IMR-90 (cell line): Measurements from ENCODE around the gene ACAN. TPM values are rescaled to one million over a fixed set of nuclear protein-coding genes. Genes with fewer than 3 reads are reported as not detected.

Experiments used
- ATAC-seq: fragments of 200-7000 bp; cut with Tn5 transposase; 2 replicates; pipeline ENCODE4 v1.9.1; 2020; ENCODE audit warnings: low read depth, mild to moderate bottlenecking, moderate library complexity
- BruUV-seq: library from RNA; stranded (reverse); fragments of 400-500 nt; replicated peaks from 2 replicates; lab custom pipeline; 2021; lab: Mats Ljungman, UMichigan
- CTCF ChIA-PET: fragments of 300-600 bp; formaldehyde crosslinking; extraction: SDS; loops from one replicate; lab custom pipeline; 2021; ENCODE audit warnings: antibody characterized with exemption; lab: Yijun Ruan, JAX
- POLR2A ChIA-PET: fragments of 300-600 bp; sonication (Branson Sonifier 250); formaldehyde crosslinking; loops from one replicate; lab custom pipeline; 2022; ENCODE audit warnings: antibody characterized with exemption; ENCODE audit not compliant: unreplicated experiment; lab: Charles Lee
- DNase-seq: peaks from one replicate; pipeline ENCODE4 v3.0.0; 2013
- H2AFZ ChIP-seq: replicated peaks from 2 replicates; pipeline ENCODE3; 2013; ENCODE audit warnings: low read length, mild to moderate bottlenecking; ENCODE audit not compliant: poor library complexity
- H2AK5ac ChIP-seq: 2 replicates; pipeline ENCODE4 v1.6.1; 2013; ENCODE audit warnings: low read depth, low read length, inconsistent platforms
- H2AK9ac ChIP-seq: replicated peaks from 2 replicates; pipeline ENCODE3; 2013; ENCODE audit warnings: mild to moderate bottlenecking, low read depth, low read length, moderate library complexity; ENCODE audit not compliant: poor library complexity
- H2BK120ac ChIP-seq: 2 replicates; pipeline ENCODE4 v1.6.1; 2013; ENCODE audit warnings: low read depth, low read length, inconsistent platforms
- H2BK15ac ChIP-seq: 3 replicates; pipeline ENCODE4 v1.6.1; 2013; ENCODE audit warnings: low read depth, low read length, inconsistent platforms
- H2BK20ac ChIP-seq: 2 replicates; pipeline ENCODE4 v1.6.1; 2013; ENCODE audit warnings: low read depth, mild to moderate bottlenecking, inconsistent platforms, low read length, moderate library complexity
- H2BK5ac ChIP-seq: 2 replicates; pipeline ENCODE4 v1.6.1; 2013; ENCODE audit warnings: mild to moderate bottlenecking, low read depth, low read length, inconsistent platforms; ENCODE audit not compliant: poor library complexity, severe bottlenecking
- H3K14ac ChIP-seq: replicated peaks from 2 replicates; pipeline ENCODE4 v1.6.1; 2013; ENCODE audit warnings: low read depth, low read length, inconsistent platforms
- H3K18ac ChIP-seq: 2 replicates; pipeline ENCODE4 v1.6.1; 2013; ENCODE audit warnings: low read depth, low read length, control low read depth
- H3K23ac ChIP-seq: 2 replicates; pipeline ENCODE4 v1.6.1; 2013; ENCODE audit warnings: low read depth, low read length, inconsistent platforms
- H3K27ac ChIP-seq: 2 replicates; pipeline ENCODE4 v1.5.1; 2013; ENCODE audit warnings: mild to moderate bottlenecking, control low read depth, low read length; ENCODE audit not compliant: insufficient read depth
- H3K27me3 ChIP-seq: 2 replicates; pipeline ENCODE4 v1.6.1; 2013; ENCODE audit warnings: low read length; ENCODE audit not compliant: control insufficient read depth, insufficient read depth
- H3K36me3 ChIP-seq: 2 replicates; pipeline ENCODE4 v1.6.1; 2013; ENCODE audit warnings: low read length, mixed read lengths; ENCODE audit not compliant: control insufficient read depth, insufficient read depth
- H3K4ac ChIP-seq: 2 replicates; pipeline ENCODE4 v1.6.1; 2013; ENCODE audit warnings: low read depth, low read length, inconsistent platforms
- H3K4me1 ChIP-seq: 2 replicates; pipeline ENCODE4 v1.6.1; 2013; ENCODE audit warnings: low read length, mixed read lengths; ENCODE audit not compliant: control insufficient read depth, insufficient read depth
- H3K4me2 ChIP-seq: 2 replicates; pipeline ENCODE4 v1.6.1; 2013; ENCODE audit warnings: low read depth, mild to moderate bottlenecking, control low read depth, low read length, moderate library complexity
- H3K4me3 ChIP-seq: 2 replicates; pipeline ENCODE4 v1.5.1; 2013; ENCODE audit warnings: low read depth, mild to moderate bottlenecking, control low read depth, low read length, moderate library complexity; ENCODE audit not compliant: insufficient read depth
- H3K56ac ChIP-seq: 2 replicates; pipeline ENCODE4 v1.6.1; 2013; ENCODE audit warnings: low read length, inconsistent platforms; ENCODE audit not compliant: insufficient read depth; ENCODE audit errors: extremely low read depth
- H3K79me1 ChIP-seq, 2 experiments: 2 replicates each; pipeline ENCODE4 v1.6.1; 2013; ENCODE audit warnings: low read length in 2 of 2, inconsistent platforms in 1 of 2, low read depth in 1 of 2
- H3K9ac ChIP-seq: 2 replicates; pipeline ENCODE4 v1.6.1; 2013; ENCODE audit warnings: low read depth, low read length, control low read depth
- H3K9me1 ChIP-seq: 2 replicates; pipeline ENCODE4 v1.6.1; 2013; ENCODE audit warnings: low read length, inconsistent platforms; ENCODE audit not compliant: insufficient read depth
- H3K9me3 ChIP-seq: 2 replicates; pipeline ENCODE4 v1.6.1; 2013; ENCODE audit warnings: low read length; ENCODE audit not compliant: control insufficient read depth, insufficient read depth
- H4K20me1 ChIP-seq: 2 replicates; pipeline ENCODE4 v1.6.1; 2013; ENCODE audit warnings: low read length, inconsistent platforms; ENCODE audit not compliant: insufficient read depth
- H4K5ac ChIP-seq: 2 replicates; pipeline ENCODE4 v1.6.1; 2013; ENCODE audit warnings: mild to moderate bottlenecking, low read depth, low read length, control low read depth
- H4K8ac ChIP-seq, 2 experiments: 2 replicates each; pipeline ENCODE4 v1.6.1; 2013; ENCODE audit warnings: low read depth in 2 of 2, low read length in 2 of 2, control low read depth in 1 of 2, inconsistent platforms in 1 of 2
- H4K91ac ChIP-seq: 2 replicates; pipeline ENCODE4 v1.6.1; 2013; ENCODE audit warnings: low read depth, low read length, inconsistent platforms; ENCODE audit not compliant: insufficient read depth
- BHLHE40 ChIP-seq: fragments of 150-350 bp; IDR thresholded peaks from 2 replicates; pipeline ENCODE4 v1.6.1; 2016; ENCODE audit warnings: mild to moderate bottlenecking, low read depth, low read length
- CEBPB ChIP-seq: IDR thresholded peaks from 2 replicates; pipeline ENCODE4 v1.6.1; 2012; ENCODE audit warnings: low read depth, low read length, improper control_type of control experiment
- CHD1 ChIP-seq: IDR thresholded peaks from 2 replicates; pipeline ENCODE4 v1.6.1; 2012; ENCODE audit warnings: low read depth, low read length, improper control_type of control experiment
- ELK1 ChIP-seq: fragments of 150-350 bp; IDR thresholded peaks from 2 replicates; pipeline ENCODE4 v1.6.1; 2016; ENCODE audit warnings: low read depth, mild to moderate bottlenecking, low read length, moderate library complexity, borderline replicate concordance
- FOS ChIP-seq: fragments of 150-350 bp; IDR thresholded peaks from 2 replicates; pipeline ENCODE4 v1.6.1; 2016; ENCODE audit warnings: low read depth, low read length
- MAZ ChIP-seq: IDR thresholded peaks from 2 replicates; pipeline ENCODE4 v1.6.1; 2012; ENCODE audit warnings: low read depth, mild to moderate bottlenecking, low read length, improper control_type of control experiment, moderate library complexity, borderline replicate concordance
- MXI1 ChIP-seq: IDR thresholded peaks from 2 replicates; pipeline ENCODE4 v1.6.1; 2012; ENCODE audit warnings: low read depth, mild to moderate bottlenecking, low read length, moderate library complexity, borderline replicate concordance
- NFE2L2 ChIP-seq: fragments of 150-350 bp; IDR thresholded peaks from 2 replicates; pipeline ENCODE4 v1.6.1; 2016; ENCODE audit warnings: low read depth, mild to moderate bottlenecking, low read length
- POLR2A ChIP-seq: IDR thresholded peaks from 2 replicates; pipeline ENCODE4 v1.6.1; 2012; ENCODE audit warnings: mild to moderate bottlenecking, low read depth, low read length
- RAD21 ChIP-seq: IDR thresholded peaks from 2 replicates; pipeline ENCODE4 v1.6.1; 2012; ENCODE audit warnings: low read length, improper control_type of control experiment
- RCOR1 ChIP-seq: IDR thresholded peaks from 2 replicates; pipeline ENCODE4 v1.6.1; 2012; ENCODE audit warnings: mild to moderate bottlenecking, low read length, improper control_type of control experiment; ENCODE audit not compliant: insufficient replicate concordance
- RFX5 ChIP-seq: IDR thresholded peaks from 2 replicates; pipeline ENCODE4 v1.8.0; 2012; ENCODE audit warnings: low read depth, mild to moderate bottlenecking, low read length, moderate library complexity
- SMC3 ChIP-seq: fragments of 150-350 bp; IDR thresholded peaks from 2 replicates; pipeline ENCODE4 v1.6.1; 2016; ENCODE audit warnings: low read depth, mild to moderate bottlenecking, antibody characterized with exemption, low read length, moderate library complexity
- USF2 ChIP-seq: fragments of 150-350 bp; IDR thresholded peaks from 2 replicates; pipeline ENCODE4 v1.6.1; 2017; ENCODE audit warnings: mild to moderate bottlenecking, antibody characterized with exemption, low read length, low read depth
- WGBS, 2 experiments: methylation state at CpG; one replicate each; pipeline versions ENCODE4 v1.1.5 to v1.1.7; 2013; ENCODE audit warnings: missing lambda C conversion rate in 2 of 2; ENCODE audit not compliant: insufficient read length in 1 of 2; ENCODE audit errors: extremely low coverage in 2 of 2; 5-methylcytosine and 5-hydroxymethylcytosine counted together
- dilution Hi-C: fragments of 300-500 bp; cut with HindIII; formaldehyde crosslinking; loops from one replicate; pipeline ENCODE4 v1.14.3; 2018; ENCODE audit warnings: low sequenced_read_pairs; ENCODE audit not compliant: unreplicated experiment
- in situ Hi-C: fragments of 300-500 bp; cut with MboI; formaldehyde crosslinking; loops from 3 replicates; pipeline ENCODE4 v1.14.3; 2019; ENCODE audit warnings: low sequenced_read_pairs, inconsistent platforms, mixed read lengths
- intact Hi-C: fragments of 100-400 bp; cut with micrococcal nuclease; formaldehyde crosslinking; loops from 2 replicates; pipeline ENCODE4 v1.10.0; 2022
- polyA plus RNA-seq, 3 experiments: library from polyadenylated mRNA; depleted of rRNA; stranded (reverse); fragments of >200 nt; gene quantifications; 2 replicates each; pipeline ENCODE4 v1.2.3, GENCODE V29; 2012; ENCODE audit warnings: low replicate concordance in 1 of 3
- total RNA-seq: library from RNA; depleted of rRNA; stranded (reverse); fragments of >200 nt; gene quantifications from 2 replicates; pipeline ENCODE4 v1.2.3, GENCODE V29; 2012

ACAN gene
- total and polyA plus RNA-seq, 2 of the 4 experiments (the other 2 are of a cell fraction), result 0.54 to 0.96 TPM

DNA sequence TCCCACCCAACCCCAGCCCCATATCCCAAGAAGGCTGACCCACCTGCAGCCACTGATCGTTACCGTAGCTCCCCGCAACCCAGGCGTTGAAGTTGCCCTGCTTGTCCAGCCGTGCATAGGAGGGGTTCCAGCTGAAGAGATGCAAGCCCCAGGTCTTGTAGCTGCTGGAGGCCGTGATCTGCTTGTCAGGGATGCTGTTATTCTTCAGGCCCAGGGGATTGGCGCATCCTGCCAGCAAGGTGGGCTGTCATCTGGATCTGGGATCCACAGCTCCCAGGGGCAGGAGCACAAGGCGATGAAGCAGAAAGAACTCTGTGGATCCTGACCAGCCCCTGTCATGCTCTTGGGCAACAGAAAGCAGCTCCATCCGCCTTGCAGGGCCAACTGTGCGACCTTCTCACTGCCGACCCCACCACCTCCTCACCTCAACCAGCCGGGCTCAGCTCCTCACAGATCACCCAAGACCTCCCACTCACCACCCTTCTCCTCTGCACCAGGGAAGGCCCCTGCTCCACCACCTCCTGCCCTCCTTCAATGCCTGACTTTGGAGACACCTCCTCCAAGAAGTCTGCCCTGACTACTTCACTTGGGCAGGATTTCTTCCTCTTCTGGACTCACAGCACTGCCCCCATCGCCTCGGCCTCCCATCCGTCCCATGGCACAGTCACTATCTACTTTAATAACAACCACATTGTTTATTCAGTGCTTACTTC lies 98.4 kb downstream of the ACAN start:
- H2BK120ac ChIP-seq, result no peak overlapping the region; the same call in 1 of the 2 replicates
- peaks cover 29 to 72% of the 10 kb centered on the region in 2 experiments; a peak in 3 of 4 replicates for H3K79me1 ChIP-seq
- no peaks in the 10 kb centered on the region for H3K9me3 ChIP-seq
- peaks cover 59% of the 10 kb centered on the region for H3K36me3 ChIP-seq
- H2BK5ac ChIP-seq, result no peak overlapping the region
- no peak overlapping the region for H2BK15ac ChIP-seq
- dilution Hi-C loops (loop anchor here (25.0 kb wide), 1 partner anchor 111 kb away; no protein-coding TSS in a partner anchor), in situ Hi-C loops (loop anchor here (5.0 kb wide), 1 partner anchor 276 kb away; no protein-coding TSS in a partner anchor), intact Hi-C loops (loop anchor here (10.0 kb wide), 1 partner anchor 403 kb away; no protein-coding TSS in a partner anchor)
- 0 out of 2 replicates have a peak overlapping the region, but pooled peaks have one; percentile 21 for H3K14ac ChIP-seq
- peak overlapping the region; percentile 48 for H3K4ac ChIP-seq
- H3K9me1 ChIP-seq, result peaks cover 13% of the 10 kb centered on the region
- H3K4me2 ChIP-seq, result no peak overlapping the region
- CTCF ChIA-PET, result interaction anchor here (0.6 kb wide), 1 partner anchor 321 kb away, joined by 6 read pairs; no protein-coding TSS in a partner anchor
- no TSS peak for BruUV-seq
- no peaks in the 10 kb centered on the region for H3K27me3 ChIP-seq
- H4K20me1 ChIP-seq, result peaks cover 76% of the 10 kb centered on the region
- H3K23ac ChIP-seq, result peak overlapping the region; percentile 46; the same call in 1 of the 2 replicates
- no peak overlapping the region for H4K91ac ChIP-seq
- ATAC-seq (no peak), DNase-seq (no peak)
- H2AFZ ChIP-seq, result no peak overlapping the region
- POLR2A ChIA-PET, result no interaction called here
- H2BK20ac ChIP-seq, result no peak overlapping the region
- no peak overlapping the region for H3K27ac ChIP-seq
- peaks cover 13% of the 10 kb centered on the region for H3K4me1 ChIP-seq
- H3K18ac ChIP-seq, result no peak overlapping the region
- H2AK9ac ChIP-seq, result peak overlapping the region; percentile 80
- no peak overlapping the region; the same call in 1 of the 2 replicates for H2AK5ac ChIP-seq
- 93% methylated on average over 5 of the region's 15 CpGs; no CpG with 5 or more reads in 1 of the 2 experiments for WGBS, 2 experiments
- H4K5ac ChIP-seq, result no peak overlapping the region
- no peak overlapping the region for H3K9ac ChIP-seq
- no peak overlapping the region for H3K4me3 ChIP-seq
- H4K8ac ChIP-seq, result no peak overlapping the region
- no peak overlapping the region for H3K56ac ChIP-seq
- TF ChIP-seq USF2, result no peak
- no peak for TF ChIP-seq RCOR1
- no peak for TF ChIP-seq BHLHE40
- no peak for TF ChIP-seq MAZ
- no peak for TF ChIP-seq FOS
- no peak for TF ChIP-seq CHD1
- TF ChIP-seq RFX5, result no peak
- TF ChIP-seq NFE2L2, result no peak
- TF ChIP-seq MXI1, result no peak
- TF ChIP-seq RAD21, result no peak
- TF ChIP-seq ELK1, result no peak
- TF ChIP-seq CEBPB, result no peak
- no peak for TF ChIP-seq POLR2A
- no peak for TF ChIP-seq SMC3
